GM19395 (cell line): ENCODE measurements around the gene UQCRQ.
"Not testable (repeated sequence)": the region's sequence is repeated elsewhere in the genome, so short reads cannot be mapped to it uniquely, and the experiment has no call there.

ENCODE experiments used
- ATAC-seq: cut with Tn5 transposase; IDR thresholded peaks from one replicate; pipeline ENCODE4 v1.9.1; 2021; ENCODE audit warnings: mild to moderate bottlenecking, moderate library complexity; ENCODE audit not compliant: unreplicated experiment

Gene UQCRQ

GRCh38 chr5:132831095-132831860, 35.2 kb upstream of the UQCRQ start:
- ATAC-seq = no peak

- no peak for ATAC-seq
Observed at GRCh38 chr5:132832612-132833011, 33.8 kb upstream of the UQCRQ start.

- no peak for ATAC-seq
Observed at GRCh38 chr5:132834057-132834456, 32.4 kb upstream of the UQCRQ start.

GRCh38 chr5:132836852-132837251, 29.6 kb upstream of the UQCRQ start:
- no peak for ATAC-seq

GRCh38 chr5:132837868-132838267, 28.6 kb upstream of the UQCRQ start:
- no peak for ATAC-seq

- no peak for ATAC-seq
Observed at GRCh38 chr5:132838516-132839282, 27.7 kb upstream of the UQCRQ start.

GRCh38 chr5:132839426-132840301, 26.8 kb upstream of the UQCRQ start:
- no peak for ATAC-seq

GRCh38 chr5:132840313-132840712, 26.1 kb upstream of the UQCRQ start:
- ATAC-seq = no peak

GRCh38 chr5:132840896-132841295, 25.5 kb upstream of the UQCRQ start:
- ATAC-seq = no peak

- no peak for ATAC-seq
Observed at GRCh38 chr5:132841305-132841704, 25.1 kb upstream of the UQCRQ start.

GRCh38 chr5:132848270-132848669, 18.2 kb upstream of the UQCRQ start:
- ATAC-seq = no peak

- no peak for ATAC-seq
Observed at GRCh38 chr5:132849347-132849746, 17.1 kb upstream of the UQCRQ start.

- ATAC-seq = no peak
Observed at GRCh38 chr5:132850066-132850465, 16.4 kb upstream of the UQCRQ start.

- ATAC-seq = no peak
Observed at GRCh38 chr5:132853323-132853722, 13.1 kb upstream of the UQCRQ start.

GRCh38 chr5:132853790-132854189, 12.7 kb upstream of the UQCRQ start:
- ATAC-seq = no peak

- ATAC-seq = no peak
Observed at GRCh38 chr5:132854301-132854700, 12.1 kb upstream of the UQCRQ start.

GRCh38 chr5:132854992-132855391, 11.4 kb upstream of the UQCRQ start:
- ATAC-seq = not testable (repeated sequence)

GRCh38 chr5:132856011-132856410, 10.4 kb upstream of the UQCRQ start:
- ATAC-seq = no peak

- ATAC-seq = no peak
Observed at GRCh38 chr5:132859889-132860437, 6.5 kb upstream of the UQCRQ start.

GRCh38 chr5:132860742-132861141, 5.7 kb upstream of the UQCRQ start:
- no peak for ATAC-seq
